ENCODE results near the gene ASB10. TPM values are rescaled to one million over a fixed set of nuclear protein-coding genes. Genes with fewer than 3 reads are reported as not detected.
A peak's percentile ranks its signal among the peaks of the same experiment; 100 is the strongest.

Gene ASB10
- total and polyA plus RNA-seq, 2 of the 4 experiments (the other 2 are of a cell fraction): not detected

- Histone ChIP-seq H3K4me1 (ENCODE audit: control insufficient read depth, insufficient read depth, low read length) (no peaks in the 10 kb centered on the region), H4K91ac (ENCODE audit: insufficient read depth, low read depth, low read length) (no peak overlapping the region), H3K9me3 (ENCODE audit: control insufficient read depth, insufficient read depth, low read length) (no peaks in the 10 kb centered on the region), H3K23ac (ENCODE audit: low read depth, low read length) (no peak overlapping the region), H3K4ac (ENCODE audit: low read depth, low read length) (no peak overlapping the region), H2AFZ (replicated peaks; ENCODE audit: low read length, poor library complexity) (no peak overlapping the region), H2AK9ac (replicated peaks; ENCODE audit: low read depth, low read length, poor library complexity) (no peak overlapping the region), H2BK5ac (ENCODE audit: low read depth, low read length, poor library complexity, severe bottlenecking) (no peak overlapping the region), H2AK5ac (ENCODE audit: low read depth, low read length) (no peak overlapping the region), H2BK15ac (ENCODE audit: low read depth, low read length) (no peak overlapping the region), H3K27ac (ENCODE audit: insufficient read depth, low read length) (no peak overlapping the region), H3K4me2 (ENCODE audit: low read depth, low read length) (no peak overlapping the region), H3K14ac (replicated peaks; ENCODE audit: low read depth, low read length) (no peak overlapping the region), H3K9me1 (ENCODE audit: insufficient read depth, low read length) (no peaks in the 10 kb centered on the region; the same call in 1 of the 2 replicates), H4K5ac (ENCODE audit: low read depth, low read length) (no peak overlapping the region), H3K56ac (ENCODE audit: extremely low read depth, insufficient read depth, low read length) (no peak overlapping the region), H3K79me1 (ENCODE audit: low read depth in 1 of 2, low read length in 2 of 2) (no peaks in the 10 kb centered on the region), H3K9ac (ENCODE audit: low read depth, low read length) (no peak overlapping the region), H4K20me1 (ENCODE audit: insufficient read depth, low read length) (no peaks in the 10 kb centered on the region), H3K4me3 (ENCODE audit: insufficient read depth, low read depth, low read length) (no peak overlapping the region), H2BK20ac (ENCODE audit: low read depth, low read length) (no peak overlapping the region), H4K8ac (ENCODE audit: low read depth in 2 of 2, low read length in 2 of 2) (no peak overlapping the region), H3K27me3 (ENCODE audit: control insufficient read depth, insufficient read depth, low read length) (peaks cover 9% of the 10 kb centered on the region), H2BK120ac (ENCODE audit: low read depth, low read length) (no peak overlapping the region), H3K36me3 (ENCODE audit: control insufficient read depth, insufficient read depth, low read length) (peaks cover 46% of the 10 kb centered on the region), H3K18ac (ENCODE audit: low read depth, low read length) (no peak overlapping the region)
- 90% methylated on average over 3 of the region's 5 CpGs; no CpG with 5 or more reads in 1 of the 2 experiments for WGBS, 2 experiments (ENCODE audit: extremely low coverage in 2 of 2, insufficient read length in 1 of 2)
- in situ Hi-C loops (cut with MboI; ENCODE audit: low sequenced_read_pairs): no loop called here
- no peak for ATAC-seq (ENCODE audit: low read depth)
- ChIA-PET CTCF (no interaction called here), POLR2A (ENCODE audit: unreplicated experiment) (no interaction called here)
- dilution Hi-C loops (cut with HindIII; ENCODE audit: low sequenced_read_pairs, unreplicated experiment): no loop called here
- TF ChIP-seq SMC3 (IDR thresholded peaks at IDR 0.05; ENCODE audit: low read depth, low read length) (no peak), CHD1 (IDR thresholded peaks at IDR 0.05; ENCODE audit: low read depth, low read length) (no peak), NFE2L2 (IDR thresholded peaks at IDR 0.05; ENCODE audit: low read depth, low read length) (no peak), USF2 (IDR thresholded peaks at IDR 0.05; ENCODE audit: low read depth, low read length) (no peak), RAD21 (IDR thresholded peaks at IDR 0.05; ENCODE audit: low read length) (no peak), RCOR1 (IDR thresholded peaks at IDR 0.05; ENCODE audit: insufficient replicate concordance, low read length) (no peak)
- intact Hi-C loops (cut with micrococcal nuclease): no loop called here
- DNase-seq: no peak
- BruUV-seq (replicated peaks): TSS peak; percentile 63
These were observed 25.6 kb upstream of the ASB10 start for GRCh38 chr7:151212626-151213025.

Measured in IMR-90 (cell line).